Activated CD8-positive, alpha-beta T cell treated with anti-CD3 and anti-CD28 coated beads for 36 hours (primary cell): ENCODE results near the gene PLEKHG2. TPM values are rescaled to one million over a fixed set of nuclear protein-coding genes. Genes with fewer than 3 reads are reported as not detected.
"Not testable (repeated sequence)": the region's sequence is repeated elsewhere in the genome, so short reads cannot be mapped to it uniquely, and the experiment has no call there.

ENCODE experiments used
- ATAC-seq: fragments of 200-7000 bp; cut with Tn5 transposase; one replicate; pipeline ENCODE4 v1.10.0; 2021; ENCODE audit warnings: mild to moderate bottlenecking, moderate library complexity
- CTCF ChIA-PET: fragments of 350-600 bp; sonication (Branson Sonifier 250); formaldehyde crosslinking; loops from one replicate; lab custom pipeline; 2021; ENCODE audit warnings: antibody characterized with exemption; lab: Charles Lee
- POLR2A ChIA-PET: fragments of 350-600 bp; sonication (Branson Sonifier 250); formaldehyde crosslinking; loops from one replicate; lab custom pipeline; 2021; ENCODE audit warnings: antibody characterized with exemption; lab: Charles Lee
- DNase-seq: peaks from one replicate; pipeline ENCODE4 v3.0.0-alpha.2; 2020
- H3K27ac Mint-ChIP-seq: one replicate; pipeline ENCODE4 v1.8.0; 2021; ENCODE audit warnings: mild to moderate bottlenecking, mixed read lengths
- H3K27me3 Mint-ChIP-seq: one replicate; pipeline ENCODE4 v1.8.0; 2021; ENCODE audit warnings: mixed read lengths
- H3K36me3 Mint-ChIP-seq: one replicate; pipeline ENCODE4 v1.8.0; 2021; ENCODE audit warnings: low read depth, mixed read lengths
- H3K4me1 Mint-ChIP-seq: one replicate; pipeline ENCODE4 v1.8.0; 2021; ENCODE audit warnings: low read depth, mixed read lengths
- H3K4me3 Mint-ChIP-seq: one replicate; pipeline ENCODE4 v1.8.0; 2021; ENCODE audit warnings: mild to moderate bottlenecking, moderate library complexity, mixed read lengths
- H3K9me3 Mint-ChIP-seq: one replicate; pipeline ENCODE4 v1.8.0; 2021; ENCODE audit warnings: mixed read lengths
- CTCF ChIP-seq: fragments of 200-600 bp; IDR thresholded peaks from one replicate; pipeline ENCODE4 v1.8.0; 2022; ENCODE audit warnings: antibody characterized with exemption, mild to moderate bottlenecking
- intact Hi-C: fragments of 100-400 bp; cut with micrococcal nuclease; formaldehyde crosslinking; loops from one replicate; pipeline ENCODE4 v1.10.0; 2022
- total RNA-seq, 2 experiments: library from RNA; stranded (reverse); gene quantifications; one replicate each; pipeline ENCODE4 v1.2.3, GENCODE V29; 2021

PLEKHG2 gene
- total RNA-seq, 2 experiments from 2014 or later, result 35.9 to 42.8 TPM

- H3K27ac Mint-ChIP-seq, result no peak overlapping the region
- H3K4me1 Mint-ChIP-seq, result no peaks in the 10 kb centered on the region
- no peaks in the 10 kb centered on the region for H3K9me3 Mint-ChIP-seq
- POLR2A ChIA-PET, result interaction anchor here (0.5 to 1.2 kb wide), 2 partner anchors 9 to 10 kb away, joined by 3 to 4 read pairs; no protein-coding TSS in a partner anchor
- no peak overlapping the region for H3K4me3 Mint-ChIP-seq
- no peak for DNase-seq
- H3K27me3 Mint-ChIP-seq, result no peaks in the 10 kb centered on the region
- no peak for ATAC-seq
- CTCF ChIA-PET, result no interaction called here
- intact Hi-C loops, result no loop called here
- TF ChIP-seq CTCF, result no peak
- peaks cover 30% of the 10 kb centered on the region for H3K36me3 Mint-ChIP-seq
Observed at GRCh38 chr19:39372941-39373340, 39.5 kb upstream of the PLEKHG2 start.

GRCh38 chr19:39375929-39376328 is 36.5 kb upstream of the PLEKHG2 start:
- TF ChIP-seq CTCF, result no peak
- DNase-seq (no peak), ATAC-seq (no peak)
- H3K27me3 Mint-ChIP-seq, result no peaks in the 10 kb centered on the region
- intact Hi-C loops, result no loop called here
- peaks cover 19% of the 10 kb centered on the region for H3K36me3 Mint-ChIP-seq
- H3K9me3 Mint-ChIP-seq, result no peaks in the 10 kb centered on the region
- H3K27ac Mint-ChIP-seq, result no peak overlapping the region
- no peaks in the 10 kb centered on the region for H3K4me1 Mint-ChIP-seq
- H3K4me3 Mint-ChIP-seq, result no peak overlapping the region
- ChIA-PET CTCF (no interaction called here), POLR2A (interaction anchor here (1.3 kb wide), 1 partner anchor 16 kb away, joined by 5 read pairs; the partner anchor contains the start of genes MED29 and PAF1)

GRCh38 chr19:39377373-39378362 is 34.8 kb upstream of the PLEKHG2 start:
- ChIA-PET CTCF (interaction anchor here (0.6 to 0.8 kb wide), 2 partner anchors 20 to 1096 kb away, joined by 3 read pairs; no protein-coding TSS in a partner anchor), POLR2A (interaction anchor here (1.5 kb wide), 1 partner anchor 14 kb away, joined by 8 read pairs; the partner anchor contains the start of genes MED29 and PAF1)
- H3K27ac Mint-ChIP-seq, result no peak overlapping the region
- H3K27me3 Mint-ChIP-seq, result no peaks in the 10 kb centered on the region
- H3K36me3 Mint-ChIP-seq, result peaks cover 15% of the 10 kb centered on the region
- no peak for DNase-seq
- no peak overlapping the region for H3K4me3 Mint-ChIP-seq
- ATAC-seq, result no peak
- TF ChIP-seq CTCF, result no peak
- H3K4me1 Mint-ChIP-seq, result no peaks in the 10 kb centered on the region
- intact Hi-C loops, result no loop called here
- H3K9me3 Mint-ChIP-seq, result no peaks in the 10 kb centered on the region

- H3K9me3 Mint-ChIP-seq, DNase-seq, H3K27me3 Mint-ChIP-seq, CTCF ChIA-PET, intact Hi-C loops, H3K4me1 Mint-ChIP-seq, H3K27ac Mint-ChIP-seq, H3K4me3 Mint-ChIP-seq, ATAC-seq: not testable (repeated sequence)
- POLR2A ChIA-PET, result interaction anchor here (1.8 kb wide), 1 partner anchor 12 kb away, joined by 4 read pairs; the partner anchor contains the start of genes MED29 and PAF1
- H3K36me3 Mint-ChIP-seq, result peaks cover 14% of the 10 kb centered on the region
Observed at GRCh38 chr19:39379366-39379765, 33.1 kb upstream of the PLEKHG2 start.

- Mint-ChIP-seq H3K4me3 (no peak overlapping the region), H3K36me3 (peaks cover 11% of the 10 kb centered on the region), H3K27ac (no peak overlapping the region), H3K4me1 (no peaks in the 10 kb centered on the region), H3K9me3 (no peaks in the 10 kb centered on the region), H3K27me3 (no peaks in the 10 kb centered on the region)
- TF ChIP-seq CTCF, result no peak
- intact Hi-C loops, result no loop called here
- ChIA-PET POLR2A (interaction anchor here (0.7 to 1.8 kb wide), 2 partner anchors 11 to 160 kb away, joined by 3 to 4 read pairs; partner anchors contain the start of genes MED29 and PAF1), CTCF (no interaction called here)
- no peak for DNase-seq
- ATAC-seq, result no peak
Observed at GRCh38 chr19:39379865-39380396, 32.5 kb upstream of the PLEKHG2 start.
